Daoy (cell line): ENCODE measurements around the gene TCP1. TPM values are rescaled to one million over a fixed set of nuclear protein-coding genes. Genes with fewer than 3 reads are reported as not detected.
"Not testable (repeated sequence)": the region's sequence is repeated elsewhere in the genome, so short reads cannot be mapped to it uniquely, and the experiment has no call there.

Source experiments
- DNase-seq: peaks from one replicate; pipeline ENCODE4 v3.0.0-alpha.2; 2015; ENCODE audit warnings: low read depth
- total RNA-seq: library from RNA; depleted of rRNA; stranded (reverse); fragments of >200 nt; shearing (Covaris generic); gene quantifications from 2 replicates; pipeline ENCODE4 v1.2.3, GENCODE V29; 2014

Gene TCP1
- total RNA-seq, 1 experiment from 2014 or later: 741 TPM

DNA sequence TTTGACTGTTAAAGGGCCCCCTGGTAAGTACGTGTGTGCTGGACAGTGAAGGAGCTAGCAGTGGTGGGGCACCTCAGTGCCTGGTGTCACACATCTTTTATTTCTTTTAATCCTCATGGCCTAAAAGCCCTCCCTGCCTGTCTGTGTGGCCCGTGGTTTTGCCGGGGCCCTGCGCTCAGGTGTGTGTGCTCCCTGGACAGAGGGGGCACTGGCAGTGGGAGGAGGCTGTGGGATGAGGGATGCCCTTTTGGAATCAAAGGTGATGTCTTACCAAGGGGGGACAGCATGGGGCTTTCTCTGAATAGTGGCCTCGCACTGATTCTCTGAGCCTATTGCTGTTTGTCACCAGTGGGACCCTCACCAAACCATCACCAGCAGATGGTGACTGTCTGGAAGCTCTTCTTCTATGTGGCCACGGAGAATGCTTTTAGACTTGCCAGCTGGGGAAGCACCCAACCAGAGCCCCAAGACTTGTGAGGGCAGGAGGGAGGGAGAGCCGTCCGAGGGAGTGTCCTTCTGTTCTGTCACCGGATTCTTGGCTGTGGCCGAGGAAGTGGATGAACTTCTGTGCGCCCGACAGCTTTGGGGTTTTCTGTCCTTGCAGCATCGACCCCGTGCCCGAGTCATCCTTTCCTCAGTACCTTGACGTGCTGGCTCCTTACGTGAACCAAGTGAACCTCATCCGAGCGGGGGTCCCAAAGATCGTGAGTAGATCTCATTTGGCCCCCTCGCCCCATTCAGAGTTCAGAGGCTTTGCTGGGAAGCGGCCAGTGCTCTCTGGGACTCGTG, 28.7 kb upstream of the TCP1 start:
- no peak for DNase-seq

DNA sequence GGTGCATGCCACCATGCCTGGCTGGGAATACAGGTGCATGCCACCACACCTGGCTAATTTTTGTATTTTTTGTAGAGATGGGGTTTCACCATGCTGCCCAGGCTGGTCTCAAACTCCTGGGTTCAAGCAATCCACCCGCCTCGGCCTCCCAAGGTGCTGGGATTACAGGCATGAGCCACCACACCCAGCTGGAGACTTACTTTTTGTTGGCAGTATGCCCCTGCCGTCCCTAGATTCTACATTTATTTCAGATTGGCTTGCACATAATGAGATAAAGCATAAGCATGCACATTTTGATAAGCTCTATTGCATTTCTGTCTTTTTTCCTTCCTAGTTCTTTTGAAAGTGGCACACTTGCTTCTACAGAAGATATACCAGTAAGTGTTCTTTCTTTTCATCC, 27.4 kb upstream of the TCP1 start:
- not testable (repeated sequence) for DNase-seq

DNA sequence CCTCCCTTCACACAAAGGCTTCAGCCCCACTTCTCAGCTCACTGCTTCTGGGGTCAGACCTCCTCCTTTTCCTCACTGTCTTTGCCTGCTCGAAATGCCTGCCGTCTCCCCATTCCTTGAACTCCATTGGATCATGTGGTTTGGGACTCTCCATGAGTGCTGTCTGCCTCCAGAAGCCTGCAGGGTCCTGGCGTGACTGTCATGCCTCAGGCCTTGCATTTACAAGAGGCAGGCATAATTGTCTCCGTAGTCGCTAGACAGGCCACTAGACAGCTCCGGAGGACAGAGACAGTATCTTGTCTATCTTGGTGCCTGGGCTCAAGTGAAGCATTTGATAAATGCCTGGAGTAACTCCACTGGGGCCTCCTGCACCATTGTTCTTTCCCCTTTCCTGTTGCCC, 26.0 kb upstream of the TCP1 start:
- no peak for DNase-seq

DNA sequence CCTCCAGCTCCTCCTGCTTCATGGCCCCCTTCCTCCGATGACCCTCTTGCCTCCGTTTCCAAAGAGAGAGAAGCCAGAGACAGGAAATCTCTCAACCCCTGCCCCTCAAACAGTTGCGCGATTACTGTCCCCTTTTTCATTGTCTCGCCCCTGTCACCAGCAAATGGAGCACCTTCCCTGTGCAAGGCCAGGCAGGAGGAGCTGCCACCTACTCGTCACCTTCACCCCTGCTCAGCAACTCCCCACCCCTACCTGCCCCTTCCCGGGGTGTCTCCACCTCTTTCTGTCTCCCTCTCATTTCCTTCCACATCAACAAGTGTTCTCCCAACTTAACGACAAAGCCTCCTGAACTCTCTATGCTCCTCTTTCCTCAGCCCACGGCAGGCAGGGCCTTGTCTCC, 24.4 kb upstream of the TCP1 start:
- no peak for DNase-seq

DNA sequence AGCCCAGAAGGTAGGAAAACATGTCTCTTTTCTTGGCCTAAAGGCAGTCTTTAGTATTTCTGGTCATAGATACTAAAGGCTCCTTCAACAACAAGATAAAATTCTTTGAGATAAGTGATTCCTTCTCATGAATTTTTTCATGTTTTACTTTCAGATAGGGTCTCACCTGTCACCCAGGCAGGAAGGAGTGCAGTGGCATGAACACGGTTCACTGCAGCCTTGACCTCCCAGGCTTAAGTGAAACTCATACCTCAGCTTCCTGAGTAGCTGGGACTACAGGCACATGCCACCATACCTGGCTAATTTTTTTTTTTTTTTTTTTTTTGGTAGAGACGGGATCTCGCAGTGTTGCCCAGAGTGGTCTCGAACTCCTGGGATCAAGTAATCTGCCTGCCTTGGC, 19.7 kb upstream of the TCP1 start:
- DNase-seq: no peak

DNA sequence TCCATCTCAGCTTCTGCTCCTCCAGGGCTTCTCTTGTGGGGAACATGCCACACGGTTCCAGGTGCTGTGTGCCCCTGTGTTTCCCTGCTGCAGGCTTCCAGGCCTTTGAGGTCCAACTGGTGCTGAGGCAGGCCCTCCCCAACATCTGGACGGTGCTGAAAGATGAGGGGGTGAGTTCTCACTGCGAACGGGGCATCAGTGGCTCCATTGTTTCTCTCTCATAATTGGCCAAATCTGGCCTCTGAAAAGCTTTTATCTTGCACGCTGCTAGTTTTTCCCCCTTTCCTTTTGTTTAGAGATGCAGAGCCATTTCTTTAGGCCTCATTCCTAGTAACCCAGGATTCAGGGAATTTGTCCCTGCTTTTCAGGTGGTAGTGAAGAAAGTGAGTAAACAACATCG, 19.2 kb upstream of the TCP1 start:
- no peak for DNase-seq

DNA sequence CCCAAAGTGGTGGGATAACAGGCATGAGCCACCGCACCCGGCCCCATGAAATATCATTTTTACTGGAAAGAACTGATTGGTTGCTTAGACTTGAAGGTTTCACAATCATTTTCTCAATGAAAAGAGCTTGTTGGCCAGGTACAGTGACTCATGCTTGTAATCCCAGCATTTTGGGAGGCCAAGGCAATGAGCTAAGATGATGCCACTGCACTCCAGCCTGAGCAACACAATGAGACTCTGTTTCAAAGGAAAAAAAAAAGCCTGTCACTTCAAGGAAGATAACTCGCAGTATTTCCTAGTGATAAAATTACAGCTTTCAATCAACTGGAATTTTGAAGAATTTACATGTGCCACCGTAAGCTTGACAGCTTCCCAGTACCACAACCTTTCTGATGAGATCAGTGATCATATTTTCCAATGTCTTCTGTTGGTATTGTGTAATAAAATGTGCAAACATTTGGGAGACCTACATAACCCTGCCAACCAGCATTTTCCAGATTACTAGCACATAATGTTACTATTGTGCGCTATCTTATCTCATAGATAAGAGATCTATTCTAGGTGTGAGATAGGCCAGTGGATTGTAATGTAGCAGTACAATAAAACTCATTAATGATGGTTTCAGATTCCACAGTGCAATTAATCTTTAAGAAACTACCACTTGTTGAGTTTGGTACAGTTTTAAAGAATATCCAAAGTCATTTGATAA, 17.9 kb upstream of the TCP1 start:
- DNase-seq: no peak

DNA sequence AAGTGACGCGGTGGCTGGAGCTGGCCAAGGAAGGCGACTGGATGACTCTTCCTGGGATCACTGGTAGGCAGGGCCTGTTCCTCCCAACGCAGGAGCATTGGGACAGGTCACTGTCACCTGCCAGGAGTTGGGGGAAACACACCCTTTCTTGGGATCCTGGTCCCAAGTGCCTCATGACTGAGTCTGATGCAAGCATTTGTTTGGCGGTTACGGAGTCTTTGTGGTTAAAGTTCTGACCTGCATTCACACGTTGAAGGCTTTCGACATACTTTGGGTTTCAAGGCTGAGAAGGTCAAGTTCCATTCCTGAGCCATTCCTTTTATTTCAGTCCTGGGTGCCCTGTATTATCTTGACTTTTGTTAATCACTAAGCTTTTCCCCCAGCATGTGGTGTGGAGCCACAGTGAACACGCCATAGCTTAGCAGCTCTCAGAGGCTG, 16.6 kb upstream of the TCP1 start:
- DNase-seq: no peak

DNA sequence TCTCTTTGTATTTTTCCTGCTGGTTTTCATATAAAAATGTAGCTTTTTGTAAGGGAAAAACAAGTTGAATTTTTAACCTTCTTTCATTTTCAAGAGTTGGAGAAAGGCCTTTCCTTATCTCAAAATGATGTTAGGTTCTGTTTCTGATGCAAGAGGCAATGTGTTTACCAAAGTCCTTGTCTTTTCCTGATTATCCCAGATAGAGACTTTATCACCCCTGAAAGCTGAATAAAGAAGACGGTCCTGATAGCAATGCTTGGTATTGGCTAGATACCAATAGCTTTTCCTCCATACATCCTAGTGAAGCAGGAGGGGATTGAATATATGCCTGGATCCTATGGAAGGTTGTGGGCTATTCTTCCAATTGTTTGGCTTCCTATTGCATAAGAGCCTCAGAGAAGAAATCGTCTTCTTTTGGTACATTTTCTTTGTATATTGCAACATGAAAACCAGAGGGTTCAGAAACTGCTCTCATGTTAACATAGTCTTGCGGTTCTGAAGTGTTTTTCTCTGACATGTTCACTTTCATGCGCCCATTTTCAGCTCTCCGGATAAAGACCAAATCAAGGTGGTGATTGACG, 16.1 kb upstream of the TCP1 start:
- no peak for DNase-seq

DNA sequence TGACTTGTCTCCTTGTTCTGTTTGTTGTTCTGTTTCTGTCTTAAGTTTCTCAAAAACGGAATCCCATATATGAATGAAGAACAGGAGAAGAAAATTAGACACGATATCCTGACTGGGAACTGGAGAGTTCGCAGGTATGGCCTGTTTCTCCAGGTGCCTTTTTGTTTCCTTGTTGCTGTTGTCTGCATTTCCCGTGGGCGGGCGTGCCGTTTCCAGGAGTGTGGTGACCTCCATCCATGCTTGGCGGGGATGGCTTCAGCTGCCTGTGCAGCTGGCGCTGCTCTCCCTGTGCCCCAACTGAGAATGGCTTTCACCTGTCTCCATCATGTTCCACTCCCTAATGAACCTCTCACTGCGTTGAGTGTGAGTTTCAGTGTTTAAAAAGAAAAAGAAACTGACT, 15.1 kb upstream of the TCP1 start:
- no peak for DNase-seq

DNA sequence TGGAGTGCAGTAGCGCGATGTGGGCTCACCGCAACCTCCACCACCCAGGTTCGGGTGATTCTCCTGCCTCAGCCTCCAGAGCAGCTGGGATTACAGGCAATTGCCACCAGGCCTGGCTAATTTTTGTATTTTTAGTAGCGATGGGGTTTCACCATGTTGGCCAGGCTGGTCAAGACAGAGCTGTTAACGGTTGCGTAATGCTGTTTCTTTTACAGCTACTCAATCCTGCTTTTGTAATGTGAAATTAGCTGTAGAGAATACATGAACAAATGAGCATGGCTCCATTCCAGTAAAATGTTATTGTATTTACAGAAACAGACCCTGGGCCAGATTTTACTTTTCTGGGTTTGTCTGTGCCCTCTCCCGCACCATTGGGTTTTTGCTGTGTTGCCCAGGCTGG, 12.5 kb upstream of the TCP1 start:
- DNase-seq: no peak

DNA sequence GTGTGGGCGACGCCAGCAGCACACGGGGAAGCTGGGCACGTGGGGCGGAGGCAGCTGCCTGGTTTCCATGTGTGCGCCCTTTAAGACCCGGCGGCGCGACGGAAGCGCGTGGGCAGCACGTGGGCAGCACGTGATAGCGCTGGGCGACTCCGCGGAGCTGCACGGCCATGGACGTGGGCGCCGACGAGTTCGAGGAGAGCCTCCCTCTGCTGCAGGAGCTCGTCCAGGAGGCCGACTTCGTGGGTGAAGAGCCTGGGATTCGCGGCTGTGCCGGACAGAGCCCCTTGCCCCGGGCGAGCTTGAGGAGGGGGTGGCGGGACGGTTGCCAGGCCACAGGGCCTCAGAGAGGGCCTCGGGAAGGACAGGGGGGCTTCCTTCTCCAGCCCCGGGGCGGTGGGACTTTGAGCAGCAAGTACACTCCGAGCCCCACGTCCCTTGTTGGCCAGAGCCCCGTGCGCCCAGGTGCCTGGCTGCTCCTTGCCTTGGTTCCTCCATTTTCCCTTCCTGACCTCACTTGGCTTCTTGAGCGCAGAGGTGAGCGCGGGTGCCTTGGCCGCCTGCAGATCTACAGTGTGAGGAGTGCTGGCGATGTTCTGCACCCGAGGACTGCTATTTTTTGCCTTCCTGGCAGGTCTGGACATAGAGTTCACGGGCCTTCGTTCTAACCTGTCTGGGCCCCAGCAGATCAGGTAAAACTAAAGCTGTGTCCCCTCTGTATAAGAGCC, 10.9 kb upstream of the TCP1 start, which contains the start of gene PNLDC1:
TSS of gene PNLDC1 (plus strand) at position 136 of the 725 bp plus-strand sequence. CDS start at position 168, 32 bp downstream.
- no peak for DNase-seq

DNA sequence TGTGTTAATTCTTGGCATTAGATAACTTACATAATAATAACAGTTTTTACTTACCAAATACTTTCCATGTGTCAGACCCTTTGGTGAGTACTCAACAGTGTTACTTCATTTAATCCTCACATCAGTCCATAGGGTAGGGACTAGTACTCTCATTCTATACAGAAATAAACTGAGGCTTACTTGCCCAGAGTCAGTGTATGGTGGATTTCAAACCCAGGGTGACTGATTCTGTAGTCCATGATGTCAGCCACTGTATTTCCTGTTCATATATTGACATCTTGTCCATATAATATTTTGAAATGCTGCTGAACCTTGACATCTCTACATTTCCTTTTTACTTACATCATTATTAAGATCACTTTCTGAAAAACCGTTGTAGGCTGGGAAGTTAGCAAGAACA, 8.2 kb upstream of the TCP1 start:
- DNase-seq: no peak

DNA sequence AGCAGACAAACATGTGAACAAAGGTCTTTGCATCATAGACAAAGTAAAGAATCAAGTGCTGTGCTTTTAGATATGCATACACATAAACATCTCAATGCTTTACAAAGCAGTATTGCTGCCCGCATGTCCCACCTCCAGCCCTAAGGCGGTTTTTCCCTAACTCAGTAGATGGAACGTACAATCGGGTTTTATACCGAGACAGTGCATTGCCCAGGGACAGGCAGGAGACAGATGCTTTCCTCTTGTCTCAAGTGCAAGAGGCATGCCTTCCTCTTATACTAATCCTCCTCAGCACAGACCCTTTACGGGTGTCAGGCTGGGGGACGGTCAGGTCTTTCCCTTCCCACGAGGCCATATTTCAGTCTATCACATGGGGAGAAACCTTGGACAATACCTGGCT, 5.6 kb upstream of the TCP1 start:
- DNase-seq: not testable (repeated sequence)

DNA sequence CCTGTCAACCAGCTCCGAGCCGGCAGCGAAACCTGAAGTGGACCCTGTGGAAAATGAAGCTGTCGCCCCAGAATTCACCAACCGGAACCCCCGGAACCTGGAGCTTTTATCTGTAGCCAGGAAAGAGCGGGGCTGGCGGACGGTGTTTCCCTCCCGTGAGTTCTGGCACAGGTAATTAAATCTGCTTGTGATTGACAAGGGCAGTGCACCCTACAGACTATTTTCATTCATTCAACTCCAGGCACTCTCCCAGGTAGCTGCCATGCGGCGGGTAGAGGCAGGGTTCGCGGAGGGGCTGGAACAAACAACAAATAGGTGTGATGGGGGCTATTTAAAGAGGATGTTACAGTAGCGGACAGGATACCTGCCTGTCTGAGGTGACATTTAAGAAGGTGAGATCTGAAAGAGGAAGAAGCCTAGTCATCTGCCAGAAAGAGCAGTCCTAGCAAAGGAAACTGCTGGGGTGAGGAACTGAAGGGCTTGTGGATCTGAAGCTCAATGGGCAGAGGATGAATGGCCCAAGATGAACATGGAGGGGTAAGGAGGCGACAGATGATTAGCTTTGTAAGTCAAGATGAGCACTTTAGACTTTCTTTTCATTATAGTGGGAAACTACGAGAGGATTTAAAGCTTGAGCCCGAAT, 1.7 kb upstream of the TCP1 start:
- no peak for DNase-seq

DNA sequence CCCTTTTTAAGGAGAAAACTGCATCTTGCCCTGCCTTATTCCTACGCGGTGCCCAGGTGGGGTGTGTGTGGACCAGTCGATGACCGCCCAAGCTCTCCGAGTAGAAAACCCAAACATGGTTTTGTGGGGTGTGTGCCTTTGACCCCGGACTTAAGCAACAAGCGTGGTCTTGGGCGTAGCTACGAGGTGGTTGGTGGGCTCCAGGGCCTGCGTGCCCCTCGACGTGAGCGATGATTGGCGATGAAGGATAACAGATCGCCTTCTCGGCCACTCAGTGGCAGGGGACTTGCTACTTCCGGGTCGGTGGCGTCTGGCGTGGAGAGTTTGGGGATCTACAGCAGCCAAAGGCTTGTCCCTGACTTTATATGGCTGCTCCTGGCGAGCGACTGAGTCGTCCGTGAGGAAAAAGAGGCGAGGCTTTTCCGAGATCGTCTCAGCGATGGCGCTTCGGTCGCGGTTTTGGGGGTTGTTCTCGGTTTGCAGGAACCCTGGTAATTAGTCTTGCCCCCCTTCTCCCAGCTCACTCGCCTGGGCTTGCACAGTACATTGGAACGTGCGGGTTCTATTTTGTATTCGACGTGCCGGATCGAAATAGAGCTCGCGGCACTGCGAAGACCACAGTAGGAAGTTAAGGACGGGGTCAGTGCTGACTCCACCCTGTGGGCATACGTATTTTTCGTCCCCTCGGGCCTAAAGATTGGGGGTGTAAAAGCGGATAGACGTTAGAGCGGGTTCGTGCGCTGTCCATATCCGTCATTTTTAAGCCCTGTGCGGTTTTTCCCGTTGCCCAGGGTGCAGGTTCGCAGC, 950 bp upstream of the TCP1 start, which contains the start of gene MRPL18:
TSS of gene MRPL18 (plus strand) at position 319 of the 807 bp plus-strand sequence. CDS start at position 440, 121 bp downstream.
- peak; percentile 100 for DNase-seq

DNA sequence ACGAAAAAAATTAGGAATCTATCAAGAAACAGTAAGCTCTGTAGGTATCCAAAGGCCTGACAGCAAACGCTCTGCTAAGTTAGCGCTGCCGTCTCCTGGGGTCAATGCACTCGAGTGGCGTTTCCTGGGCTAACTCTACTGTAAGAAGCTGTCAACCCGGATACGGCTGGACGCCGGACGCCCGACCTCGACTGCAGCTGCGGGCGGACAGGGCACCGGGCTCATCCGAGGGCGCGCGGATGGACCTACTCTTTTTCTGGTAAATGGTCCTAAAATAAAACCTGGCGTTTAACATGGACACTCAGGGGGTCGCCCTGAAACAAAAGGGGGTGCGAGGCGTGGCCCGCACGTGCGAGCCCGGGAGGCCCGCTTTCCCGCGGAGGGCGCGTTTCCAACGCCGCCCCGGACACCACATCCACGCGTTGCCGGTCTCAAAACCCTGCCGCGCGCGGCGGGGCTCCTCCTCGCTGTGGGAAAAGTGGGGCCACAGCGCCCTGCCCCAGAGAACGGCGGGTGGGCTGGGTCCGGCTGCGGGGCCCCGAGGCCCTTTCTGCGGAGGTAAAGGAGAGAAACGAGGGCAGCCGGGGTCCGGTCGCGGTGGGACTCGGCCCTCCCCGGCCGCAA, 537 bp downstream of the TCP1 start:
- DNase-seq: peak; percentile 54

DNA sequence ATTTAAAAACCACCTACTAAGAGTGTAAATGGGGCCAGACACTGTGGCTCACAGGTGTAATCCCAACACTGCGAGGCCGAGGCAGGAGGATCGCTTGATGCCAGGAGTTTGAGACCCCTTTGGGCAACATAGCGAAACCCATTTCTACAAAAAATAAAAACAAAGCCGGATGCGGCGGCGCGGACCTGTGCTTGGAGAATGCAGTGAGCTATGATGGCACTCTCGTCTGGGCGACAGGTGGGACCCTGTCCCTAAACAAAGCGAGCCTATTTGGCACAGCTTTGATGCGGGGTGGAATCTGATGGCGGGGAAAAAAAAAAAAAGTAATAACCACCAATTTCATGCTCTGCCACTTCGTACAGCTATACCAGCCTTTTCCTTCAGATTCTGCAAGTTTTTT, 1.1 kb downstream of the TCP1 start:
- no peak for DNase-seq

DNA sequence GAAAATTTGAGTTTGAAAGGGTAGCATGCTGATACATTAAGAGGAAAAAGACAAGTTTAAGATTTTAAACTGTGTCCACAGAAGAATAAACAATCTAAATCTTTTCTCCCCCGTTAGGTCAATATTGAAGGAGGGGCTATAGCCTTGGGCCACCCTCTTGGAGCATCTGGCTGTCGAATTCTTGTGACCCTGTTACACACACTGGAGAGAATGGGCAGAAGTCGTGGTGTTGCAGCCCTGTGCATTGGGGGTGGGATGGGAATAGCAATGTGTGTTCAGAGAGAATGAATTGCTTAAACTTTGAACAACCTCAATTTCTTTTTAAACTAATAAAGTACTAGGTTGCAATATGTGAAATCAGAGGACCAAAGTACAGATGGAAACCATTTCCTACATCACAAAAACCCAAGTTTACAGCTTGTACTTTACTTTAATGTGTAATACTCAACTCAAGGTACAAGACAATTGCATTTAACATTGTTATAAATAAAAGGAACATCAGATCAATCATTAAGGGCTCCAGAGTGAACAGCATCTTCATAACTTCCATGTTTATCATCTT, 10.8 kb downstream of the TCP1 start:
- DNase-seq: no peak

DNA sequence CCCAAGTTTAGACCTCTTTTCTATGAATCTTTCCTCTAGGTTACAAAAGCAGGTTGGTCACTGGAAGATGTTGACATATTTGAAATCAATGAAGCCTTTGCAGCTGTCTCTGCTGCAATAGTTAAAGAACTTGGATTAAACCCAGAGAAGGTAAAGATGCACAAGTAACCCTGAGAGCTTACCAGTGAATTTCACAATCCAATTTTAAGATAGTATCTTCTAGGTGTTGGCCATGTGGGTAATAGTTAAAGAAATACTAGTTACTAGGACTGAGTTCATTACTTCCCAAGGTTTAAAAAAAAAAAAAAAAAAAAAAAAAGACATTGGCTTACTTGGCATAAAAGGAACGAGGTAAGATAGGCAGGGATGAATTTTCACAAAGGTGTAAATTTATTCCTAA, 11.3 kb downstream of the TCP1 start:
- no peak for DNase-seq
